HFFc6 (cell line): ENCODE measurements around the gene U2AF2. TPM values are rescaled to one million over a fixed set of nuclear protein-coding genes. Genes with fewer than 3 reads are reported as not detected.

Experiments used
- DNase-seq: peaks from one replicate; pipeline ENCODE4 v3.0.0-alpha.2; 2018
- H3K27ac Mint-ChIP-seq: 2 replicates; pipeline ENCODE4 v1.8.0; 2020; ENCODE audit warnings: mild to moderate bottlenecking, mixed read lengths
- H3K27me3 Mint-ChIP-seq: 2 replicates; pipeline ENCODE4 v1.8.0; 2021; ENCODE audit warnings: mild to moderate bottlenecking, moderate library complexity, mixed read lengths; ENCODE audit not compliant: insufficient read depth
- H3K36me3 Mint-ChIP-seq: 2 replicates; pipeline ENCODE4 v1.8.0; 2021; ENCODE audit warnings: low read depth, mixed read lengths
- H3K4me1 Mint-ChIP-seq: 2 replicates; pipeline ENCODE4 v1.8.0; 2020; ENCODE audit warnings: low read depth, mixed read lengths
- H3K4me3 Mint-ChIP-seq: 2 replicates; pipeline ENCODE4 v1.8.0; 2020; ENCODE audit warnings: mild to moderate bottlenecking, moderate library complexity, mixed read lengths
- H3K9me3 Mint-ChIP-seq: 2 replicates; pipeline ENCODE4 v1.8.0; 2020; ENCODE audit warnings: mild to moderate bottlenecking, mixed read lengths
- CTCF ChIP-seq: fragments of 200-600 bp; sonication (generic); IDR thresholded peaks from 2 replicates; pipeline ENCODE4 v1.5.0; 2021; ENCODE audit warnings: antibody characterized with exemption, mild to moderate bottlenecking
- total RNA-seq, 6 experiments: library from RNA; stranded (reverse); fragmentation: NEBNext Ultra II Directional; extraction: Animal tissue kit (Norgen Biotek cat#: 25700); gene quantifications; 2 replicates in 1 of 6; 3 replicates in 5 of 6; pipeline ENCODE4 v1.2.3, GENCODE V29; 2021

Gene U2AF2
- total RNA-seq, 6 experiments from 2014 or later, result 212 to 241 (median 226) TPM

GRCh38 chr19:55614711-55615542 lies 39.9 kb upstream of the U2AF2 start:
- Mint-ChIP-seq H3K4me3 (no peak overlapping the region), H3K27ac (no peak overlapping the region), H3K27me3 (peaks cover 1% of the 10 kb centered on the region), H3K4me1 (peaks cover 8% of the 10 kb centered on the region), H3K36me3 (peaks cover 30% of the 10 kb centered on the region), H3K9me3 (peaks cover 3% of the 10 kb centered on the region)
- no peak for DNase-seq
- TF ChIP-seq CTCF, result no peak

DNA sequence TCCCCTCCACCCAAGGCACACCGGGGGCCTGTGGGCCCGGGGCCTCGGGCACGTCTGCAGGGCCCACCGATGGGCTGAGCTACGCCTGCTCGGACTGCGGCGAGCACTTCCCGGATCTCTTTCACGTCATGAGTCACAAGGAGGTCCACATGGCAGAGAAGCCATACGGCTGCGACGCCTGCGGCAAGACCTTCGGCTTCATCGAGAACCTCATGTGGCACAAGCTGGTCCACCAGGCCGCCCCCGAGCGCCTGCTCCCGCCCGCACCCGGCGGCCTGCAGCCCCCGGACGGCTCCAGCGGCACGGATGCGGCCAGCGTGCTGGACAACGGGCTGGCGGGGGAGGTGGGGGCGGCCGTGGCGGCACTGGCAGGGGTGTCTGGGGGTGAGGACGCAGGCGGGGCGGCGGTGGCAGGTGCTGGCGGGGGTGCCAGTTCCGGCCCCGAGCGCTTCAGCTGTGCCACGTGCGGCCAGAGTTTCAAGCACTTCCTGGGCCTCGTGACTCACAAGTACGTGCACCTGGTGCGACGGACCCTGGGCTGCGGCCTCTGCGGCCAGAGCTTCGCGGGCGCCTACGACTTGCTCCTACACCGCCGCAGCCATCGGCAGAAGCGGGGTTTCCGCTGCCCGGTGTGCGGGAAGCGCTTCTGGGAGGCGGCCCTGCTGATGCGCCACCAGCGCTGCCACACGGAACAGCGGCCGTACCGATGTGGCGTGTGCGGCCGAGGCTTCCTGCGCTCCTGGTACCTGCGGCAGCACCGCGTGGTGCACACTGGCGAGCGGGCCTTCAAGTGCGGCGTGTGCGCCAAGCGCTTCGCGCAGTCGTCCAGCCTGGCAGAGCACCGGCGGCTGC lies 39.1 kb upstream of the U2AF2 start:
- H3K36me3 Mint-ChIP-seq, result peaks cover 31% of the 10 kb centered on the region
- TF ChIP-seq CTCF, result no peak
- no peak overlapping the region for H3K27ac Mint-ChIP-seq
- H3K4me1 Mint-ChIP-seq, result peaks cover 14% of the 10 kb centered on the region
- H3K9me3 Mint-ChIP-seq, result no peaks in the 10 kb centered on the region
- no peak overlapping the region for H3K4me3 Mint-ChIP-seq
- DNase-seq, result no peak
- peaks cover 4% of the 10 kb centered on the region for H3K27me3 Mint-ChIP-seq

DNA sequence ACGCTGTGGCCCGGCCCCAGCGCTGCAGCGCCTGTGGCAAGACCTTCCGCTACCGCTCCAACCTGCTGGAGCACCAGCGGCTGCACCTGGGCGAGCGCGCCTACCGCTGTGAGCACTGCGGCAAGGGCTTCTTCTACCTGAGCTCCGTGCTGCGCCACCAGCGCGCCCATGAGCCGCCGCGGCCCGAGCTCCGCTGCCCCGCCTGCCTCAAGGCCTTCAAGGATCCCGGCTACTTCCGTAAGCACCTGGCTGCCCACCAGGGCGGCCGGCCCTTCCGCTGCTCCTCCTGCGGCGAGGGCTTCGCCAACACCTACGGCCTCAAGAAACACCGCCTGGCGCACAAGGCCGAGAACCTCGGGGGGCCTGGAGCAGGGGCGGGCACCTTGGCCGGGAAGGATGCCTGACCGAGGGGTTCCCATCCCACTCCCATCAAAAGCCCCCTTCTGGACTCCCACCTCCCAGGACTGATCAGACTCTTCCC lies 38.4 kb upstream of the U2AF2 start:
- H3K9me3 Mint-ChIP-seq, result no peaks in the 10 kb centered on the region
- peaks cover 31% of the 10 kb centered on the region for H3K36me3 Mint-ChIP-seq
- DNase-seq, result no peak
- H3K27me3 Mint-ChIP-seq, result peaks cover 4% of the 10 kb centered on the region
- H3K27ac Mint-ChIP-seq, result no peak overlapping the region
- TF ChIP-seq CTCF, result no peak
- H3K4me3 Mint-ChIP-seq, result no peak overlapping the region
- peaks cover 14% of the 10 kb centered on the region for H3K4me1 Mint-ChIP-seq

GRCh38 chr19:55617426-55617825 lies 37.4 kb upstream of the U2AF2 start:
- H3K4me1 Mint-ChIP-seq, result peaks cover 14% of the 10 kb centered on the region
- peaks cover 4% of the 10 kb centered on the region for H3K27me3 Mint-ChIP-seq
- no peak for DNase-seq
- peaks cover 31% of the 10 kb centered on the region for H3K36me3 Mint-ChIP-seq
- TF ChIP-seq CTCF, result no peak
- no peak overlapping the region for H3K4me3 Mint-ChIP-seq
- no peak overlapping the region for H3K27ac Mint-ChIP-seq
- no peaks in the 10 kb centered on the region for H3K9me3 Mint-ChIP-seq

- Mint-ChIP-seq H3K27me3 (peaks cover 4% of the 10 kb centered on the region), H3K4me3 (no peak overlapping the region), H3K4me1 (peaks cover 16% of the 10 kb centered on the region), H3K36me3 (peaks cover 27% of the 10 kb centered on the region), H3K9me3 (no peaks in the 10 kb centered on the region), H3K27ac (no peak overlapping the region)
- no peak for DNase-seq
- no peak for TF ChIP-seq CTCF
Observed at GRCh38 chr19:55618426-55618825, 36.4 kb upstream of the U2AF2 start.
